ENCODE measurements around the gene MATCAP1.
A peak's percentile ranks its signal among the peaks of the same experiment; 100 is the strongest.

The MATCAP1 gene

DNA sequence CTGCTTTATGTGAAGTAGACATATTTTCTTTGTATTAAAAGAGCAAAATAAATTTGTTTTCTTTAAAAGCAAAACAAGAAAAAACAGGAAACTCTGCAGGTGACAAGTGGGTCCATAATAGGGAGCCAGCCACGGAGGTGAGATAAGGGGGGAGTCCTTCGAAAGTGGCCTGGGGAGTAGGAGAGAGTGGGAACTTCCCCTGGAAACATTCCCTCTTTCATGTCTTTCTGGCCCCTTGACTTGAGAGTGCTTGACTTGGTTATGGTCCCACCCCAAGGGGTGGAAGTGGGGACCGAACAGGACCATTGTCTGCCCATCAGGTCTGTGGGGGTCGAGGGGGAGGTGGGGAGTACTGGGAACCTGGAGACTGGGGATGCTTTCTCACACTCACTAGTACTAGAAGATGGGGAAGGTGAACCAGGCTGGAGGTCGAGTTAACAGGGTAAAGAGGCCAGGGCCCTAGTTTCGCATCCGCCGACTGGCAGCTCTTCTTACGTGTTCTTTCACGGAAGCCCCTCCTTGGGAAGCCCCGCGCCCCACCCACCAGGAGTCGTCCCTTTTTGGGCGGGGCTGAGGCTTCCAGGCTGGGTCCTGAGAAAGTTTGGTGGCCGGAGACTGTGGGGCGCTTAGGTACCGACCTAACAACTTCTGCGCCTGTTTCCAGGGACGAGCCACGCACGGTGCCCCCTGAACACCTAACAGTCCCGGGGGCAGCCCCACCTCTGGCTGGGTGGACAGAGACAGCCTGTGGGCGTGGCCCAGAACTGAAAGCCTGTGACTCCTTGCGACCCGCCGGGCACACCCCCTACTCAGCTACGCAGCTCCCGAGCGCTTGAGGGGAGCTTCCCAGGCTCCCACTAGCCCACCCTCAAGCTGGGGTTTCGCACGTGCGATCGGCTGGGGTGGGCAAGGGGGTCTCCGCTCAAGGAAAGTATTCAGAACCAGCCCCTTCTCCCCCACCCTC, 24.8 kb downstream of the MATCAP1 start:
- DNase-seq (ENCODE audit: insufficient read length, low spot score) (no peak), FAIRE-seq (peak; percentile 76)
- TF ChIP-seq POLR2A (IDR thresholded peaks at IDR 0.05; ENCODE audit: low read depth, low read length): no peak
- TF ChIP-seq POLR2AphosphoS5 (IDR thresholded peaks at IDR 0.05; ENCODE audit: low read depth, low read length): no peak
- TF ChIP-seq PAX5 (IDR thresholded peaks at IDR 0.05; ENCODE audit: insufficient read depth, low read length, severe bottlenecking): no peak
- no peak for TF ChIP-seq SPI1 (IDR thresholded peaks at IDR 0.05; ENCODE audit: low read depth, low read length)
- no peak for TF ChIP-seq POU2F2 (IDR thresholded peaks at IDR 0.05; ENCODE audit: low read depth, low read length)
- TF ChIP-seq TAF1 (IDR thresholded peaks at IDR 0.05; ENCODE audit: low read depth, low read length): no peak

DNA sequence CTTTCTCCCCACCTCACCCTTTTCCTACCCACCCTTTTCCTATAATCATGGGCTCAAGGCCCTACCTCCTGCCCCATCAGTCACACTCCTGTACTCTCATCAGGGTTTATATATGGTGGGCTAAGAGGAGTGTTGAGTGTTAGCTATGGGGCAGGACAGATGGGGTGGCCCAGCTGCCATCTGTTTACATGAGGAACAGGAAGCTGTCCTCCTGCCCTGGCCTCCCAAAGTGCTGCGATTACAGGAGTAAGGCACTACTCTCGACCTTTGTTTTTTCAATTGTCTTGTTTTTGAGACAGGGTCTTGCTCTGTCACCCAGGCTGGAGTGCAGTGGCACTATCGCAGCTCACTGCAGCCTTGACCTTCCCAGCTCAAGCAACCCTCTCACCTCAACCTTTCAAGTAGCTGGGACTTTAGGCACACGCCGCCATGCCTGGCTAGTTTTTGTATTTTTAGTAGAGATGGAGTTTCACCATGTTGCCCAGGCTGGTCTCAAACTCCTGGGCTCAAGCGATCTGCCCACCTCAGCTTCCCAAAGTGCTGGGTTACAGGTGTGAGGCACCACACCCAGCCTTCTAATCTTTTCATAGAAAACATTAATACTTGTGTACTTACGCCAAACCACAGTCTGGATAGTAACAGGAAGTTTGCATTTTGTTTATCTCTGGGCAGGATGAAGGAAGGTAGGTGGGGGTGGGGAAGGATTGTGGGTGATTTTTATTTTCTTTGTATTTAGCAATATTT, 25.7 kb downstream of the MATCAP1 start:
- FAIRE-seq (no peak), DNase-seq (ENCODE audit: insufficient read length, low spot score) (no peak)
- TF ChIP-seq POLR2A (IDR thresholded peaks at IDR 0.05; ENCODE audit: low read depth, low read length) (no peak), POLR2AphosphoS5 (IDR thresholded peaks at IDR 0.05; ENCODE audit: low read depth, low read length) (no peak), POU2F2 (IDR thresholded peaks at IDR 0.05; ENCODE audit: low read depth, low read length) (no peak), PAX5 (IDR thresholded peaks at IDR 0.05; ENCODE audit: insufficient read depth, low read length, severe bottlenecking) (no peak), TAF1 (IDR thresholded peaks at IDR 0.05; ENCODE audit: low read depth, low read length) (no peak), SPI1 (IDR thresholded peaks at IDR 0.05; ENCODE audit: low read depth, low read length) (no peak)

DNA sequence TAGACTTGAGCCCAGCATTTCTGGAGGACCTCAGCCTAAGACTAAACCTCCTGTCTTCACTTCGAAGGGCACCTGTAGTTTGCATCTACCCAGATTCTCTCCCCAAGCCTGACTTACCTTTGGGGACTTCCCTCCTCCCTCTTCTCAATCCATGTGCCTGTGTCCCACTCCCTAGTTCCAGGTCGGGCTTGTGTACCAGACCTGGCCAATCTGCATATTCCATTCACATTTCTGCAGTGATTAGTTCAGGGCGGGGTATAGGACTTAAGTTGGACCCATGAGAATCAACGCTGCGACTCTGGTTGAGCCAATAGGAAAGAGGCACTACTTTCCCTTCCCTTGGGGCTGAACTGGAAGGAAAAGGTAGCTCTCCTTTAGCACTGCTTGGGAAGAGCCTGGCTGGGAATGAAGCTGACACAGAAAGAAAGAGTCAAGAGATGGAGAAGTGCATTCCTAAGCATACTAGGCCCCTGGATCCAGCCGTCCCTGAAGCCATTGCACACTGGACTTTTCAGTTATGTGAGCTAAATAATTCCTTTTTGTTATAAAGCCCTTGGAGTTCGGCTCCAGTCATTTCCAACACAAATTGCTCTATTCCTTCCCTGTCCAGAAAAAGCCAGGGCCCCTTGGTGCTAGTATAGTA, 26.5 kb downstream of the MATCAP1 start:
- TF ChIP-seq POLR2A (IDR thresholded peaks at IDR 0.05; ENCODE audit: low read depth, low read length): no peak
- FAIRE-seq: no peak
- no peak for DNase-seq (ENCODE audit: insufficient read length, low spot score)

DNA sequence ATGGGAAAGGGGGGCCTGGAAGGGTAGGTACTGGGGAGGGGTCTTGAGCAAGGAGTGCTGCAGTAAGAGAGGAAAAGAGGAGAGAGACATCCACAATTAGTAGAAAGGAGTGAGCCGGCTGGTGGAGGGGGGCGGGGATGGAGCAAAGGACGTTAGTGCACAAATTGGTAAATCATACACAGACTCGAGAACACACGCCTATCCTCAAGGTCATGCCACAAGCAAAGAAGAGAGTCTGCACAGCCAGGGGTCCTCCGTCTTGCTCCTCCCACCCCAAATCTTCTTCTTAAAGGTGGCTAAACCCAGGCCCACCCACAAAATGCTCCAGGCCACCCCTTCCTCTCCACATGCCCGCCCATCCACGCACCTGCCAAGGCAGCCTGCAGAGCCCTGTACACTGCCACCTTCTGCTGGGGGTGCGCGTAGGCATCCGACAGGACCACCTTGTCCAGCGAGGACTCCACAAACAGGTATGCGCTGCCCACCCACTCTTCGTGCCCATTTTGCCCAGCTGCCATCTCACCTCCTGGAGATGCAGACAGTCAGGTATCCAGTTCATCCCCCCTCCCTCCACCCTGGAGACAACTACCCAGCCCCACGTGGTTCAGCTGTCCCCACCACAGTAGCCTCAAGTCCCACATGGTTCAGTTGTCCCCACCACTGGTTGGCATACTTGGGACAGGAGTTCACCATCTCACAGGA, 27.5 kb downstream of the MATCAP1 start:
- DNase-seq (ENCODE audit: insufficient read length, low spot score) (no peak), FAIRE-seq (no peak)
- TF ChIP-seq SPI1 (IDR thresholded peaks at IDR 0.05; ENCODE audit: low read depth, low read length) (no peak), TAF1 (IDR thresholded peaks at IDR 0.05; ENCODE audit: low read depth, low read length) (no peak), POLR2AphosphoS5 (IDR thresholded peaks at IDR 0.05; ENCODE audit: low read depth, low read length) (no peak), POU2F2 (IDR thresholded peaks at IDR 0.05; ENCODE audit: low read depth, low read length) (no peak), POLR2A (IDR thresholded peaks at IDR 0.05; ENCODE audit: low read depth, low read length) (no peak), PAX5 (IDR thresholded peaks at IDR 0.05; ENCODE audit: insufficient read depth, low read length, severe bottlenecking) (no peak)

DNA sequence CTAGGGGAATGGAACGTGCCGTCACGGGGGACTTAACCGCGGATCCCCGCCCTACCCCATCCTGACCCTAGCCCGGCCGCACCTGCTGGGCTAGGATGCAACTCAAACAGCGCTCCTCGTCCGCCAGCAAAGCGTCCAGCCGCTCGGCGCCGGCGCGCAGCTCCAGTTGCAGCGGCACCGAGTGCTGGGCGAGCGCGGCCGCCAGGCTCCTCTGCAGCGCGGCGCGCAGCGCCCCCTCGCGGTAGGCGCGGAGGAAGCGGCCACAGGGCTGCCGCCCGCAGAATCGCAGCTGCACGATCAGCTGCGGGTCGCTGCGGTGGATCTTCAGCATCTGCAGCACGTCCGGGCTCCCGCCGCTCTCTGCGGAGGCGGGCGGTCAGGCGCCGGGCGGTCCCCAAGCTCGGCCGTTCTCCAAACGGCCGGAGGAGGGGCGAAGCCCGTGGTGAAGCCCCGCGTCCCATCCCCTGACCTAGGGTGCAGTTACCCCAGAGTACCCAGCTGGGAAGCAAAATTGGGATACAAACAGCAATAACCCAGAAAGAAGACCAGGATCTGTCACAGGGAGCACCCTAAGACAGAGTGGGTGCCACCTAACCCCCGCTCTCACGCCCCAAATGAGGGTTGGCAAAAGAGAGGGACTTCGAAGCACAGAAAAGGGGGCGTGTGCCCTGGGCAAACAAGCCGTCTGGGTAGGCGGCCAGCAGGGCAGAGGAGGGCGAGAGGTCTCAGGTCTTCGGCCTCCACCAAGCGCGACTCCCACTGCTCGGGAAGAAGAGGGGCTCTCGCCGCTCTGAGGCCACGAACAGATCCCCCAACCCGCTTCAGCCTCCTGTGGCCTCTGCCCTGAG, 28.2 kb downstream of the MATCAP1 start:
- TF ChIP-seq SPI1 (IDR thresholded peaks at IDR 0.05; ENCODE audit: low read depth, low read length) (peak; percentile 20; the same call in 1 of the 2 replicates), POLR2A (IDR thresholded peaks at IDR 0.05; ENCODE audit: low read depth, low read length) (no peak)
- FAIRE-seq: peak; percentile 95
- DNase-seq (ENCODE audit: insufficient read length, low spot score): peak; percentile 89

DNA sequence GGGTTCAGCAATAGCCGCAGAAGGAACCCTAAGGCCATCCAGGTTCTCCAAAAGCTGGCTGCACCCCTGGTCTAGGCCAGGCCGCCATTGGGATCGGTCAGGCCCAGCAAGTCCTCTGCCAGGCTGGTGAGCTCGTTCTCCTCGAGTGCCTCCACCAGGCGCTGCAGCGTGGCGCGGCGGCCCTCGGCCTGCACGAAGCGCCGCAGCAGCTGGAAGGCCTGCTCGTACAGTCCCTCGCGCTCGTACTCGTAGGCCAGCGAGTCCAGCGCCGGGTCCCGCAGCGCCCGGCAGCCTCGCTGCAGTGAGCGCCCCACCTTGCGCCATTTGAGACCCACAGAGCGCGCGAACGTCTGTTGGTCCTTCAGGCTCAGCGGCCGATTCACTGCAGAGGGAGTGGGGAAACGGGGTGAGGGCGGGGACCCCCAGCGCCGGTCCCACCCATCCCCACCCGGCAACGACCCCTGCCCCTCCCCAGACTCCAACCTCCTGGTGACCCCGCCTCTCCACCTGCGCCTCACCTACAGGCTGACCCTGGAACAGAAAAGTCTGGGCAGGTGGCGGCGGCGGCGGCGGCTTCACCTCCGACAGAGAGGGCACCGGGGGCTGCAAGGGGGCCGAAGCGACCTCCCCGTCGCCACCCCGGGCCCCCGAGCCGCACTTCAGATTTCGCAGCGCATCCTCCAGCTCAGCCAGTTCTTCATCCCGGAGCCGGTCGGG, 29.0 kb downstream of the MATCAP1 start:
- DNase-seq (ENCODE audit: insufficient read length, low spot score): no peak
- no peak for FAIRE-seq
- TF ChIP-seq POU2F2 (IDR thresholded peaks at IDR 0.05; ENCODE audit: low read depth, low read length) (no peak), TAF1 (IDR thresholded peaks at IDR 0.05; ENCODE audit: low read depth, low read length) (no peak), SPI1 (IDR thresholded peaks at IDR 0.05; ENCODE audit: low read depth, low read length) (no peak), POLR2AphosphoS5 (IDR thresholded peaks at IDR 0.05; ENCODE audit: low read depth, low read length) (no peak), PAX5 (IDR thresholded peaks at IDR 0.05; ENCODE audit: insufficient read depth, low read length, severe bottlenecking) (no peak), POLR2A (IDR thresholded peaks at IDR 0.05; ENCODE audit: low read depth, low read length) (no peak)

DNA sequence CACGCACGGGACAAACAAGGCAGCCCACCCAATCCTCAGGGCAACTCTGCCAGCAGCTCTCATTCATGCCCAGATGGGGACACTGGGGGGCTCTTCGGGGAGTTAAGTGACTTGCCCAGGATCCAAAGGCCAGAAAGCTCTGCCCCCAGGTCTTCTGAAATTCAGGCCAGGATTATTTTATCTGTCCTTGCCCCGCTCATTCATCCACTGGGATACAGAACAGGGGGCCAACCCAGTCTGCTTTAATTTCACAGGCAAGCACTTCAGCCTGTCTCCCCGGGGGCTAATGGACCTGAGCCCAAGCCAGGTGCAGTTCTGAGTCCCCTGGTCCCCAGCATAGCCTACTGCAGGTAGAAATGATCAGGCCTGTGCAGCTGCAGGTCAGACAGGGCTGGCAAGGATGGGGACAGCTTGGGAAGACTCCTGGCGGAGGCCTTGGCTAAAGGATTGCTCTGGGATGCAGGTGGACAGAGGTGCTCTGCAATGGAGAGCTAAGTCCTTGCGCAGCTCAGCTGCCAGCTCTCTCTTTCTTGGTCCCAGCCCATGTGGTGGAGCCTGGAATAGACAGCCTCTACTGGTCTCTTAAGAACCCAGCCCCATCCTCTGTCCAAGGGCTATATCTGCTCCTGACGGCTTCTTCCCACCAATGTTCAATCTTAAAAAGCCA, 32.2 kb downstream of the MATCAP1 start:
- DNase-seq (ENCODE audit: insufficient read length, low spot score): no peak
- no peak for FAIRE-seq

More for the DNA sequence above, 32.2 kb downstream of the MATCAP1 start:
- no peak for TF ChIP-seq POLR2AphosphoS5 (IDR thresholded peaks at IDR 0.05; ENCODE audit: low read depth, low read length)
- no peak for TF ChIP-seq SPI1 (IDR thresholded peaks at IDR 0.05; ENCODE audit: low read depth, low read length)
- TF ChIP-seq TAF1 (IDR thresholded peaks at IDR 0.05; ENCODE audit: low read depth, low read length): no peak
- no peak for TF ChIP-seq POLR2A (IDR thresholded peaks at IDR 0.05; ENCODE audit: low read depth, low read length)
- no peak for TF ChIP-seq POU2F2 (IDR thresholded peaks at IDR 0.05; ENCODE audit: low read depth, low read length)
- TF ChIP-seq PAX5 (IDR thresholded peaks at IDR 0.05; ENCODE audit: insufficient read depth, low read length, severe bottlenecking): no peak
